SK-N-SH treated with all-trans-retinoic acid at 6 μM for 48 hours (cell line): ENCODE data around the gene SSU72.

Source experiments
- BACH2 ChIP-seq: fragments of 250-450 bp; sonication (Bioruptor Pico); IDR thresholded peaks from 2 replicates; pipeline ENCODE4 v1.9.0; 2021; ENCODE audit warnings: mild to moderate bottlenecking, borderline replicate concordance
- CSDC2 ChIP-seq: fragments of 250-450 bp; sonication (Bioruptor Pico); IDR thresholded peaks from 2 replicates; pipeline ENCODE4 v1.5.0; 2020; ENCODE audit warnings: mild to moderate bottlenecking, moderate library complexity
- PATZ1 ChIP-seq: fragments of 250-450 bp; sonication (Bioruptor Pico); IDR thresholded peaks from 2 replicates; pipeline ENCODE4 v1.8.0; 2020; ENCODE audit warnings: mild to moderate bottlenecking, moderate library complexity, borderline replicate concordance
- ZFP3 ChIP-seq: fragments of 250-450 bp; sonication (Bioruptor Pico); IDR thresholded peaks from 2 replicates; pipeline ENCODE4 v1.5.0; 2020; ENCODE audit warnings: mild to moderate bottlenecking, moderate library complexity
- TF ChIP-seq, protein P1 (sequence below): fragments of 250-450 bp; sonication (Bioruptor Pico); IDR thresholded peaks from 2 replicates; pipeline ENCODE4 v1.5.1; 2020; ENCODE audit warnings: low read depth, mild to moderate bottlenecking, moderate library complexity
- TF ChIP-seq, protein P2 (sequence below): fragments of 250-450 bp; sonication (Bioruptor Pico); IDR thresholded peaks from 2 replicates; pipeline ENCODE4 v1.5.0; 2020; ENCODE audit warnings: mild to moderate bottlenecking, moderate library complexity

DNA sequence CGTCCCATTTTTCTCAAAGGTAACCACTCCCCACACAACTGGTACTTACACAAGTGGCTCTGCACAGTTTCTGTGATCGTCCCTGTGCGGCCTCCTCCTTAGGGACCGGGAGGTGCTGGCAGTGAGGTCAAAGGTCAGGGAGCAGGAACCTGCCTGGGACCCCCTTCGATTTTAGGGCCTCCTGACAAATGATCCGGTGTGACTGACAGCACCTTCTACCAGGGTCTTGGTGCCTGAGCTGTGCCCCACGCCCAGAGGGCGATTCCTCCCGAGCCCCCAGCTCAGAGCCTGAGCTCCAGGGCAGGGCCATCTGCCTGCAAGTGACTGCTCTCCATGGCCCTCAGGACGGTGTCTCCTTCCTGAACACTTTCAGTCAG is 22.4 kb downstream of the SSU72 start:
- TF ChIP-seq, protein P1, sequence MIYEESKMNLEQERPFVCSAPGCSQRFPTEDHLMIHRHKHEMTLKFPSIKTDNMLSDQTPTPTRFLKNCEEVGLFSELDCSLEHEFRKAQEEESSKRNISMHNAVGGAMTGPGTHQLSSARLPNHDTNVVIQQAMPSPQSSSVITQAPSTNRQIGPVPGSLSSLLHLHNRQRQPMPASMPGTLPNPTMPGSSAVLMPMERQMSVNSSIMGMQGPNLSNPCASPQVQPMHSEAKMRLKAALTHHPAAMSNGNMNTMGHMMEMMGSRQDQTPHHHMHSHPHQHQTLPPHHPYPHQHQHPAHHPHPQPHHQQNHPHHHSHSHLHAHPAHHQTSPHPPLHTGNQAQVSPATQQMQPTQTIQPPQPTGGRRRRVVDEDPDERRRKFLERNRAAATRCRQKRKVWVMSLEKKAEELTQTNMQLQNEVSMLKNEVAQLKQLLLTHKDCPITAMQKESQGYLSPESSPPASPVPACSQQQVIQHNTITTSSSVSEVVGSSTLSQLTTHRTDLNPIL: no peak
- TF ChIP-seq ZFP3 (no peak), PATZ1 (no peak), BACH2 (CRISPR knock-in tag) (no peak), CSDC2 (CRISPR knock-in tag) (no peak)
- TF ChIP-seq, protein P2, sequence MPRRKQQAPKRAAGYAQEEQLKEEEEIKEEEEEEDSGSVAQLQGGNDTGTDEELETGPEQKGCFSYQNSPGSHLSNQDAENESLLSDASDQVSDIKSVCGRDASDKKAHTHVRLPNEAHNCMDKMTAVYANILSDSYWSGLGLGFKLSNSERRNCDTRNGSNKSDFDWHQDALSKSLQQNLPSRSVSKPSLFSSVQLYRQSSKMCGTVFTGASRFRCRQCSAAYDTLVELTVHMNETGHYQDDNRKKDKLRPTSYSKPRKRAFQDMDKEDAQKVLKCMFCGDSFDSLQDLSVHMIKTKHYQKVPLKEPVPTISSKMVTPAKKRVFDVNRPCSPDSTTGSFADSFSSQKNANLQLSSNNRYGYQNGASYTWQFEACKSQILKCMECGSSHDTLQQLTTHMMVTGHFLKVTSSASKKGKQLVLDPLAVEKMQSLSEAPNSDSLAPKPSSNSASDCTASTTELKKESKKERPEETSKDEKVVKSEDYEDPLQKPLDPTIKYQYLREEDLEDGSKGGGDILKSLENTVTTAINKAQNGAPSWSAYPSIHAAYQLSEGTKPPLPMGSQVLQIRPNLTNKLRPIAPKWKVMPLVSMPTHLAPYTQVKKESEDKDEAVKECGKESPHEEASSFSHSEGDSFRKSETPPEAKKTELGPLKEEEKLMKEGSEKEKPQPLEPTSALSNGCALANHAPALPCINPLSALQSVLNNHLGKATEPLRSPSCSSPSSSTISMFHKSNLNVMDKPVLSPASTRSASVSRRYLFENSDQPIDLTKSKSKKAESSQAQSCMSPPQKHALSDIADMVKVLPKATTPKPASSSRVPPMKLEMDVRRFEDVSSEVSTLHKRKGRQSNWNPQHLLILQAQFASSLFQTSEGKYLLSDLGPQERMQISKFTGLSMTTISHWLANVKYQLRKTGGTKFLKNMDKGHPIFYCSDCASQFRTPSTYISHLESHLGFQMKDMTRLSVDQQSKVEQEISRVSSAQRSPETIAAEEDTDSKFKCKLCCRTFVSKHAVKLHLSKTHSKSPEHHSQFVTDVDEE (CRISPR knock-in tag): no peak
